Trophoblast cell (in vitro differentiated cells and primary cell): ENCODE measurements around the gene TUBGCP2.

Experiments
- DNase-seq, 2 donors: peaks; one replicate each; pipeline ENCODE4 v3.0.0-alpha.2; 2016
- H2AFZ ChIP-seq: 2 replicates; pipeline ENCODE4 v1.6.1; 2013; ENCODE audit warnings: low read length, moderate library complexity, mild to moderate bottlenecking; ENCODE audit not compliant: insufficient read depth, poor library complexity
- H2AK5ac ChIP-seq: 2 replicates; pipeline ENCODE4 v1.6.1; 2013; ENCODE audit warnings: mild to moderate bottlenecking, low read length
- H2BK120ac ChIP-seq: 2 replicates; pipeline ENCODE4 v1.6.1; 2013; ENCODE audit warnings: low read length, mild to moderate bottlenecking, moderate library complexity; ENCODE audit not compliant: insufficient read depth, poor library complexity
- H2BK12ac ChIP-seq: 2 replicates; pipeline ENCODE4 v1.6.1; 2013; ENCODE audit warnings: mild to moderate bottlenecking, low read length, moderate library complexity
- H2BK5ac ChIP-seq: 2 replicates; pipeline ENCODE4 v1.6.1; 2013; ENCODE audit warnings: low read length, low read depth, moderate library complexity, mild to moderate bottlenecking; ENCODE audit not compliant: poor library complexity
- H3K14ac ChIP-seq: 2 replicates; pipeline ENCODE4 v1.6.1; 2013; ENCODE audit warnings: mild to moderate bottlenecking, low read length
- H3K18ac ChIP-seq: 2 replicates; pipeline ENCODE4 v1.6.1; 2013; ENCODE audit warnings: mild to moderate bottlenecking, low read length
- H3K23ac ChIP-seq: 2 replicates; pipeline ENCODE4 v1.6.1; 2013; ENCODE audit warnings: low read length
- H3K27ac ChIP-seq: 2 replicates; pipeline ENCODE4 v1.5.1; 2013; ENCODE audit warnings: low read depth, mild to moderate bottlenecking, inconsistent platforms, low read length, moderate library complexity
- H3K27me3 ChIP-seq: 2 replicates; pipeline ENCODE4 v1.6.1; 2013; ENCODE audit warnings: inconsistent platforms, mild to moderate bottlenecking, low read length, moderate library complexity; ENCODE audit not compliant: insufficient read depth
- H3K36me3 ChIP-seq, 2 experiments: 1 replicate in 1 of 2; 2 replicates in 1 of 2; pipeline ENCODE4 v1.6.1; 2013; ENCODE audit warnings: low read length in 2 of 2, mild to moderate bottlenecking in 2 of 2, moderate library complexity in 1 of 2; ENCODE audit not compliant: insufficient read depth in 2 of 2, control insufficient read depth in 1 of 2
- H3K4ac ChIP-seq: 2 replicates; pipeline ENCODE4 v1.6.1; 2013; ENCODE audit warnings: low read depth, mild to moderate bottlenecking, low read length, moderate library complexity
- H3K4me1 ChIP-seq, 2 experiments: 1 replicate in 1 of 2; 2 replicates in 1 of 2; pipeline ENCODE4 v1.6.1; 2013; ENCODE audit warnings: low read length in 2 of 2, mild to moderate bottlenecking in 2 of 2, moderate library complexity in 1 of 2; ENCODE audit not compliant: insufficient read depth in 2 of 2, control insufficient read depth in 1 of 2
- H3K4me2 ChIP-seq: 2 replicates; pipeline ENCODE4 v1.6.1; 2013; ENCODE audit warnings: inconsistent platforms, mild to moderate bottlenecking, low read length, moderate library complexity
- H3K4me3 ChIP-seq: 2 replicates; pipeline ENCODE4 v1.5.1; 2013; ENCODE audit warnings: mild to moderate bottlenecking, low read depth, low read length, inconsistent platforms
- H3K79me1 ChIP-seq: one replicate; pipeline ENCODE4 v1.6.1; 2013; ENCODE audit warnings: low read length
- H3K79me2 ChIP-seq: 2 replicates; pipeline ENCODE4 v1.6.1; 2013; ENCODE audit warnings: low read length, mild to moderate bottlenecking; ENCODE audit not compliant: control insufficient read depth, insufficient read depth, poor library complexity
- H3K9ac ChIP-seq: 2 replicates; pipeline ENCODE4 v1.6.1; 2013; ENCODE audit warnings: mild to moderate bottlenecking, low read length
- H3K9me3 ChIP-seq: 2 replicates; pipeline ENCODE4 v1.6.1; 2013; ENCODE audit warnings: low read depth, mild to moderate bottlenecking, control low read depth, inconsistent platforms, low read length; ENCODE audit not compliant: insufficient read depth
- H4K12ac ChIP-seq: 2 replicates; pipeline ENCODE4 v1.6.1; 2013; ENCODE audit warnings: low read depth, mild to moderate bottlenecking, low read length, moderate library complexity
- H4K8ac ChIP-seq: 2 replicates; pipeline ENCODE4 v1.6.1; 2013; ENCODE audit warnings: low read depth, mild to moderate bottlenecking, low read length, moderate library complexity
- H4K91ac ChIP-seq: one replicate; pipeline ENCODE4 v1.6.1; 2013; ENCODE audit warnings: low read depth, mild to moderate bottlenecking, low read length, moderate library complexity
- WGBS: extraction: QIAGEN DNeasy Blood & Tissue Kit; methylation state at CpG from one replicate; pipeline ENCODE4 v1.1.7; 2013; ENCODE audit warnings: missing lambda C conversion rate; ENCODE audit not compliant: insufficient read length, insufficient coverage; ENCODE audit errors: extremely low coverage; 5-methylcytosine and 5-hydroxymethylcytosine counted together

The TUBGCP2 gene

DNA sequence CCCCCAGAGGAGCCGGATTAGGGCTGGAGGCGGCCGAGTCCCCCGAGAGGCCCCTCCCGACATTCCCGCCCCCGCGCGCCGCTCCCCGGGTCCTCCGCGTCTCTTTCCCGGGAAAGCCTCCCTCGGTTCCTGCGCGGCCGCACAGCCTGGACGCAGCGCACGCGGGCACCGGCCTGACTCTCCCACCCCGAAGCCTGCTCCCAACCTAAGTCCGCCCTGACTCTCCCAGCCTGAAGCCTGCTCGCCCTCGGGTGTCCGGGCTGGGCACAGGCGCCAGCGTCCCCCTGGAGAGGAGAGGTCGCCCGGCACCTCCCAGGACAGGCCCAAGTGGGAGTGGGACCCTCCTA is 71.5 kb downstream of the TUBGCP2 start:
- H3K4me1 ChIP-seq = peaks cover 7 to 8% of the 10 kb centered on the region in 2 experiments
- peaks cover 4% of the 10 kb centered on the region for H3K9me3 ChIP-seq
- no peaks in the 10 kb centered on the region for H3K79me2 ChIP-seq
- DNase-seq = no peak
- H2BK120ac ChIP-seq = no peak overlapping the region
- no peak overlapping the region for H3K18ac ChIP-seq
- H2BK12ac ChIP-seq = no peak overlapping the region
- H3K14ac ChIP-seq = no peak overlapping the region
- peak overlapping the region; percentile 5 for H2AFZ ChIP-seq
- no peaks in the 10 kb centered on the region for H3K36me3 ChIP-seq
- no peak overlapping the region for H3K23ac ChIP-seq
- H3K4ac ChIP-seq = no peak overlapping the region
- H3K79me1 ChIP-seq = no peaks in the 10 kb centered on the region
- H4K12ac ChIP-seq = no peak overlapping the region
- peak overlapping the region; percentile 53 for H3K4me2 ChIP-seq
- no CpG with 5 or more reads among the region's 32 CpGs for WGBS
- H4K8ac ChIP-seq = no peak overlapping the region
- H3K4me3 ChIP-seq = no peak overlapping the region
- H3K27ac ChIP-seq = no peak overlapping the region
- no peak overlapping the region for H2AK5ac ChIP-seq
- no peak overlapping the region for H2BK5ac ChIP-seq
- H3K9ac ChIP-seq = no peak overlapping the region
- no peak overlapping the region for H4K91ac ChIP-seq
- H3K27me3 ChIP-seq = peaks cover 56% of the 10 kb centered on the region

DNA sequence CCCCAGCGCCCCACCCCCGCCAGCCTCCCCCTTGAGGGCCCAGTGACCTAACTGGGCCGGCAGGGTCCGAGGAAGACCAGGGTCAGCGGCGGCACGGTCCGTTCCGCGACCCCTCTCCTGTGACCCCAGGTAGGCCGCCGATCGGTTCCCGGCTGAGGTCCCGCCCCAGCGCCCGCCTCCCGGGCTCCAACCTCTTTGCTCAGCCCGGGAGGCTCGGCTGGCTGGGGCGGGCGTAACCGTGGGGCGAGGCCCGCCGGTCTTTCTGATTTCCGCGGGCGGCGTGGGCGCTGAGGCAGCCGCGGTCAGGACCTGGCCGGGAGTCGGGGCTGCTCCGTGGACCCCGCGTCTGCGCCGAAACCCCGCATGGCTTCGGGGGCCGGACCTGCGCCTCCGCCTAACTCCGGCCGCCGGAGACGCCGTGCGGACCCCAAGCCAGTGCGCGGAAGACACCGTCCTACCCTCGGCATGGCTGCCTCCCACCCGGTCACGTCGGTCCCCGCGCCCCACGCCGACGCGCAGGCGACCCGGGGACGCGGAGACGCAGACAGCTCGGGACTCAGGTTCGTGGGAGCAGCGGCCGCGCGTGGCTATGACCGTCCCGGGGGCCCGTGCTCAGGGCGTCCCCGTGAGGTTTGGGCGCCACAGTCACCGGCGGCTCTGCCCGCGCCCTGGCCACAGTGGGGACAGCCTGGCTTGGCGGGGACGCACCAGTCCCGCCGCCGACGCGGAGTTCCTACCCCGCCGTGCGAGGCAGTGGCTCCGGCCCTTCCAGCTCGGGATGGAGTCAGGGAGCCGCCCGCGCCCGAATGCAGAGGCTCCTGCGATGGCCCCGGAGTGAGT is 72.1 kb downstream of the TUBGCP2 start:
- Histone ChIP-seq H3K27me3 (peaks cover 62% of the 10 kb centered on the region), H2AK5ac (no peak overlapping the region), H3K9ac (no peak overlapping the region), H3K4me2 (peak overlapping the region; percentile 53), H4K8ac (no peak overlapping the region), H2BK120ac (no peak overlapping the region), H2AFZ (peak overlapping the region; percentile 17), H3K23ac (no peak overlapping the region), H3K79me1 (no peaks in the 10 kb centered on the region), H3K4me1 (peaks cover 7 to 8% of the 10 kb centered on the region in 2 experiments), H3K36me3 (no peaks in the 10 kb centered on the region), H4K12ac (no peak overlapping the region), H3K9me3 (peaks cover 4% of the 10 kb centered on the region), H2BK5ac (no peak overlapping the region), H3K18ac (no peak overlapping the region), H2BK12ac (no peak overlapping the region), H4K91ac (no peak overlapping the region), H3K79me2 (no peaks in the 10 kb centered on the region), H3K4me3 (no peak overlapping the region), H3K4ac (no peak overlapping the region), H3K14ac (no peak overlapping the region), H3K27ac (no peak overlapping the region)
- WGBS = no CpG with 5 or more reads among the region's 103 CpGs
- no peak for DNase-seq

DNA sequence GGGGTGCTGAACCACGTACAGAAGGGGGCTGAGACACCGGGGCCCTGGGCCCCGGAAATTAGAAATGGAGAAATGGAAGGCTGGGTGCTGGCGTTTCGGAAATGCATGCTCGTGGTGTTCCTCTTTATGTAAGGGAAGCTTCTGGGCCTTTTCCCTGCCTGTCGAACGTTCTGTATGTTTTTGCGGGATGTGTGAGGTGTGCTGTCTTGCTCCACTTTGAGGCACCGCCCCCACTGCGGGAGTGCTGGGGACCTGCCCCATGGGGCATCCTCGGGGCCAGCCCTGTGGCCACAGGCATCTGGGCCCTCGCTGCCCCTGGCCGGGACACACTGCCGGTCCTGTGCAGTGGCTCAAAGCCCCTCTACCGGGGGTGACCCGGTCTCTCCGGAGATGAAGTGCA is 72.7 kb downstream of the TUBGCP2 start:
- H3K36me3 ChIP-seq = no peaks in the 10 kb centered on the region
- H3K27me3 ChIP-seq = peaks cover 69% of the 10 kb centered on the region
- H3K79me1 ChIP-seq = no peaks in the 10 kb centered on the region
- no peak overlapping the region for H2BK5ac ChIP-seq
- H3K4me3 ChIP-seq = no peak overlapping the region
- H2BK12ac ChIP-seq = no peak overlapping the region
- no peak for DNase-seq
- no peak overlapping the region for H3K4ac ChIP-seq
- no peak overlapping the region for H2BK120ac ChIP-seq
- no CpG with 5 or more reads among the region's 18 CpGs for WGBS
- H4K12ac ChIP-seq = no peak overlapping the region
- H3K23ac ChIP-seq = no peak overlapping the region
- peaks cover 7 to 8% of the 10 kb centered on the region in 2 experiments for H3K4me1 ChIP-seq
- no peak overlapping the region for H2AK5ac ChIP-seq
- no peak overlapping the region for H4K8ac ChIP-seq
- H3K27ac ChIP-seq = no peak overlapping the region
- H3K9ac ChIP-seq = no peak overlapping the region
- H2AFZ ChIP-seq = no peak overlapping the region
- no peak overlapping the region for H4K91ac ChIP-seq
- no peaks in the 10 kb centered on the region for H3K79me2 ChIP-seq
- H3K9me3 ChIP-seq = peaks cover 8% of the 10 kb centered on the region
- H3K4me2 ChIP-seq = no peak overlapping the region
- H3K18ac ChIP-seq = no peak overlapping the region
- no peak overlapping the region for H3K14ac ChIP-seq

DNA sequence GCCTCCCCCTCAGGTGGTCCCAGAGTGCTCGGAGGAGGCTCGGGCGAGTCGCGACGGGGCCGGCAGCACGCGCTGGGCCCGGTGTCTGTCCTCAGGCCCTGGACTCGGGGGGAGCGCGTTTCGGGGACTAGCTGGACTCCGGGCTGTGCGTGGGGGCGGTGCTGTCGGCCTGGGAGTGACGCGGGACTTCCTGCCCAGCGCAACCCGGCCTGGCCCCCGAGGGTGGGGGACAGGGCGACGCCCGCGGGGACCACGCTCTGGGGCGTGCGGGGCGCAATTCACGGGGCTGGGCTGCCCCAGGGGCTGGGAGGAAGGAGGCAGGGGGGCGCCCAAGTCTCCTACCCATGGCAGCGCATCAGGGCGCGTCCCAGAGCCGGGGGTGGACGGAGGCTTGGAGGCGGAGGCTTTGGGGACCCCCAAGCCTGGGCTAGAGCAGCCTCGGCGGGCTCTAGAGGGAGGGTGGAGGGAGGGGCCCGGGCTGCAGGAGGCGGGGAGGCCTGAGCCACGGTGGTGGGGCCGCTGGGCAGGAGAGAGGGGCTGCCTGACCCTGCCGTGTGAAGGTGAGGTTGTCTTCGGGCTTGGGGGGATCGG is 73.3 kb downstream of the TUBGCP2 start:
- H3K4me1 ChIP-seq = peaks cover 7 to 11% of the 10 kb centered on the region in 2 experiments
- no peak overlapping the region for H3K23ac ChIP-seq
- no peak for DNase-seq
- no peak overlapping the region for H4K12ac ChIP-seq
- H2BK120ac ChIP-seq = no peak overlapping the region
- H4K8ac ChIP-seq = no peak overlapping the region
- H3K18ac ChIP-seq = no peak overlapping the region
- no peak overlapping the region for H2AK5ac ChIP-seq
- no peak overlapping the region for H3K27ac ChIP-seq
- H3K79me2 ChIP-seq = no peaks in the 10 kb centered on the region
- H3K36me3 ChIP-seq = no peaks in the 10 kb centered on the region
- no peak overlapping the region for H2BK5ac ChIP-seq
- no CpG with 5 or more reads among the region's 48 CpGs for WGBS
- no peak overlapping the region for H4K91ac ChIP-seq
- no peak overlapping the region for H3K4me2 ChIP-seq
- no peak overlapping the region for H3K4ac ChIP-seq
- H2AFZ ChIP-seq = no peak overlapping the region
- no peak overlapping the region for H2BK12ac ChIP-seq
- H3K4me3 ChIP-seq = no peak overlapping the region
- no peak overlapping the region for H3K14ac ChIP-seq
- H3K27me3 ChIP-seq = peaks cover 74% of the 10 kb centered on the region
- no peaks in the 10 kb centered on the region for H3K79me1 ChIP-seq
- no peak overlapping the region for H3K9ac ChIP-seq
- H3K9me3 ChIP-seq = peaks cover 8% of the 10 kb centered on the region
